ENCODE results near the gene RASD1.

The RASD1 gene

GRCh38 chr17:17506181-17506741 lies 10.1 kb upstream of the RASD1 start:
- no peaks in the 10 kb centered on the region for H3K27me3 ChIP-seq (ENCODE audit: control insufficient read depth, insufficient read depth, low read length)
- H3K4me3 ChIP-seq (ENCODE audit: low read length): no peak overlapping the region
- peak overlapping the region; percentile 59 for H3K9ac ChIP-seq (ENCODE audit: low read length)
- peaks cover 27% of the 10 kb centered on the region for H3K4me1 ChIP-seq (ENCODE audit: control insufficient read depth, insufficient read depth, low read length)
- no peaks in the 10 kb centered on the region for H3K36me3 ChIP-seq (ENCODE audit: control insufficient read depth, insufficient read depth, low read length)
- H3K9me3 ChIP-seq (ENCODE audit: control insufficient read depth, low read length): no peaks in the 10 kb centered on the region

- Histone ChIP-seq H3K4me3 (ENCODE audit: low read length) (no peak overlapping the region), H3K9ac (ENCODE audit: low read length) (no peak overlapping the region), H3K27me3 (ENCODE audit: control insufficient read depth, insufficient read depth, low read length) (no peaks in the 10 kb centered on the region), H3K9me3 (ENCODE audit: control insufficient read depth, low read length) (no peaks in the 10 kb centered on the region), H3K36me3 (ENCODE audit: control insufficient read depth, insufficient read depth, low read length) (no peaks in the 10 kb centered on the region), H3K4me1 (ENCODE audit: control insufficient read depth, insufficient read depth, low read length) (peaks cover 25% of the 10 kb centered on the region)
These were observed 9.5 kb upstream of the RASD1 start for GRCh38 chr17:17505610-17506171.

GRCh38 chr17:17505151-17505550 lies 9.0 kb upstream of the RASD1 start:
- Histone ChIP-seq H3K9me3 (ENCODE audit: control insufficient read depth, low read length) (no peaks in the 10 kb centered on the region), H3K4me1 (ENCODE audit: control insufficient read depth, insufficient read depth, low read length) (peaks cover 19% of the 10 kb centered on the region), H3K9ac (ENCODE audit: low read length) (no peak overlapping the region), H3K36me3 (ENCODE audit: control insufficient read depth, insufficient read depth, low read length) (no peaks in the 10 kb centered on the region), H3K4me3 (ENCODE audit: low read length) (no peak overlapping the region), H3K27me3 (ENCODE audit: control insufficient read depth, insufficient read depth, low read length) (no peaks in the 10 kb centered on the region)

GRCh38 chr17:17504341-17505140 lies 8.3 kb upstream of the RASD1 start:
- no peaks in the 10 kb centered on the region for H3K27me3 ChIP-seq (ENCODE audit: control insufficient read depth, insufficient read depth, low read length)
- peaks cover 18% of the 10 kb centered on the region for H3K4me1 ChIP-seq (ENCODE audit: control insufficient read depth, insufficient read depth, low read length)
- no peak overlapping the region for H3K9ac ChIP-seq (ENCODE audit: low read length)
- H3K36me3 ChIP-seq (ENCODE audit: control insufficient read depth, insufficient read depth, low read length): no peaks in the 10 kb centered on the region
- H3K9me3 ChIP-seq (ENCODE audit: control insufficient read depth, low read length): no peaks in the 10 kb centered on the region
- H3K4me3 ChIP-seq (ENCODE audit: low read length): no peak overlapping the region

GRCh38 chr17:17503566-17504130 lies 7.5 kb upstream of the RASD1 start:
- Histone ChIP-seq H3K9ac (ENCODE audit: low read length) (no peak overlapping the region), H3K9me3 (ENCODE audit: control insufficient read depth, low read length) (no peaks in the 10 kb centered on the region), H3K4me1 (ENCODE audit: control insufficient read depth, insufficient read depth, low read length) (peaks cover 21% of the 10 kb centered on the region), H3K27me3 (ENCODE audit: control insufficient read depth, insufficient read depth, low read length) (no peaks in the 10 kb centered on the region), H3K36me3 (ENCODE audit: control insufficient read depth, insufficient read depth, low read length) (no peaks in the 10 kb centered on the region), H3K4me3 (ENCODE audit: low read length) (no peak overlapping the region)

- no peaks in the 10 kb centered on the region for H3K9me3 ChIP-seq (ENCODE audit: control insufficient read depth, low read length)
- peaks cover 28% of the 10 kb centered on the region for H3K4me1 ChIP-seq (ENCODE audit: control insufficient read depth, insufficient read depth, low read length)
- H3K4me3 ChIP-seq (ENCODE audit: low read length): no peak overlapping the region
- H3K9ac ChIP-seq (ENCODE audit: low read length): no peak overlapping the region
- H3K27me3 ChIP-seq (ENCODE audit: control insufficient read depth, insufficient read depth, low read length): no peaks in the 10 kb centered on the region
- no peaks in the 10 kb centered on the region for H3K36me3 ChIP-seq (ENCODE audit: control insufficient read depth, insufficient read depth, low read length)
These were observed 6.8 kb upstream of the RASD1 start for GRCh38 chr17:17502741-17503565.

GRCh38 chr17:17500999-17501605 lies 4.9 kb upstream of the RASD1 start:
- H3K9ac ChIP-seq (ENCODE audit: low read length): no peak overlapping the region
- H3K27me3 ChIP-seq (ENCODE audit: control insufficient read depth, insufficient read depth, low read length): no peaks in the 10 kb centered on the region
- H3K4me3 ChIP-seq (ENCODE audit: low read length): no peak overlapping the region
- H3K4me1 ChIP-seq (ENCODE audit: control insufficient read depth, insufficient read depth, low read length): peaks cover 15% of the 10 kb centered on the region
- no peaks in the 10 kb centered on the region for H3K9me3 ChIP-seq (ENCODE audit: control insufficient read depth, low read length)
- no peaks in the 10 kb centered on the region for H3K36me3 ChIP-seq (ENCODE audit: control insufficient read depth, insufficient read depth, low read length)

GRCh38 chr17:17499402-17500145 lies 3.4 kb upstream of the RASD1 start:
- no peaks in the 10 kb centered on the region for H3K36me3 ChIP-seq (ENCODE audit: control insufficient read depth, insufficient read depth, low read length)
- peaks cover 14% of the 10 kb centered on the region for H3K27me3 ChIP-seq (ENCODE audit: control insufficient read depth, insufficient read depth, low read length)
- no peak overlapping the region for H3K9ac ChIP-seq (ENCODE audit: low read length)
- no peak overlapping the region for H3K4me3 ChIP-seq (ENCODE audit: low read length)
- no peaks in the 10 kb centered on the region for H3K9me3 ChIP-seq (ENCODE audit: control insufficient read depth, low read length)
- H3K4me1 ChIP-seq (ENCODE audit: control insufficient read depth, insufficient read depth, low read length): peaks cover 27% of the 10 kb centered on the region

- Histone ChIP-seq H3K9ac (ENCODE audit: low read length) (no peak overlapping the region), H3K36me3 (ENCODE audit: control insufficient read depth, insufficient read depth, low read length) (no peaks in the 10 kb centered on the region), H3K4me3 (ENCODE audit: low read length) (no peak overlapping the region), H3K4me1 (ENCODE audit: control insufficient read depth, insufficient read depth, low read length) (peaks cover 29% of the 10 kb centered on the region), H3K9me3 (ENCODE audit: control insufficient read depth, low read length) (no peaks in the 10 kb centered on the region), H3K27me3 (ENCODE audit: control insufficient read depth, insufficient read depth, low read length) (peaks cover 16% of the 10 kb centered on the region)
These were observed 2.6 kb upstream of the RASD1 start for GRCh38 chr17:17498606-17499301.

GRCh38 chr17:17497845-17498520 lies 1.8 kb upstream of the RASD1 start:
- peaks cover 29% of the 10 kb centered on the region for H3K4me1 ChIP-seq (ENCODE audit: control insufficient read depth, insufficient read depth, low read length)

More at GRCh38 chr17:17497845-17498520, 1.8 kb upstream of the RASD1 start:
- no peak overlapping the region for H3K4me3 ChIP-seq (ENCODE audit: low read length)
- no peaks in the 10 kb centered on the region for H3K36me3 ChIP-seq (ENCODE audit: control insufficient read depth, insufficient read depth, low read length)
- peaks cover 16% of the 10 kb centered on the region for H3K27me3 ChIP-seq (ENCODE audit: control insufficient read depth, insufficient read depth, low read length)
- H3K9ac ChIP-seq (ENCODE audit: low read length): no peak overlapping the region
- no peaks in the 10 kb centered on the region for H3K9me3 ChIP-seq (ENCODE audit: control insufficient read depth, low read length)
